Activated CD4-positive, alpha-beta memory T cell treated with anti-CD3 and anti-CD28 coated beads for 36 hours (primary cell): ENCODE results near the gene GTPBP1. TPM values are rescaled to one million over a fixed set of nuclear protein-coding genes. Genes with fewer than 3 reads are reported as not detected.
A peak's percentile ranks its signal among the peaks of the same experiment; 100 is the strongest.

Experiments used
- CTCF ChIA-PET: fragments of 350-600 bp; sonication (Branson Sonifier 250); formaldehyde crosslinking; loops from one replicate; lab custom pipeline; 2021; ENCODE audit warnings: antibody characterized with exemption, inconsistent platforms; lab: Charles Lee
- POLR2A ChIA-PET: fragments of 350-600 bp; sonication (Branson Sonifier 250); formaldehyde crosslinking; loops from one replicate; lab custom pipeline; 2021; ENCODE audit warnings: antibody characterized with exemption; lab: Charles Lee
- DNase-seq: peaks from one replicate; pipeline ENCODE4 v3.0.0-alpha.2; 2020
- H3K27ac Mint-ChIP-seq: one replicate; pipeline ENCODE4 v1.8.0; 2021; ENCODE audit warnings: mixed read lengths
- H3K27me3 Mint-ChIP-seq: one replicate; pipeline ENCODE4 v1.8.0; 2021; ENCODE audit warnings: mixed read lengths
- H3K36me3 Mint-ChIP-seq: one replicate; pipeline ENCODE4 v1.8.0; 2021; ENCODE audit warnings: mixed read lengths
- H3K4me1 Mint-ChIP-seq: one replicate; pipeline ENCODE4 v1.8.0; 2021; ENCODE audit warnings: low read depth, mixed read lengths
- H3K4me3 Mint-ChIP-seq: one replicate; pipeline ENCODE4 v1.8.0; 2021; ENCODE audit warnings: mild to moderate bottlenecking, mixed read lengths
- H3K9me3 Mint-ChIP-seq: one replicate; pipeline ENCODE4 v1.8.0; 2021; ENCODE audit warnings: mixed read lengths
- intact Hi-C: fragments of 100-400 bp; cut with micrococcal nuclease; formaldehyde crosslinking; loops from one replicate; pipeline ENCODE4 v1.15.1; 2023
- total RNA-seq, 2 experiments: library from RNA; stranded (reverse); gene quantifications; one replicate each; pipeline ENCODE4 v1.2.3, GENCODE V29; 2021

GTPBP1 gene
- total RNA-seq, 2 experiments from 2014 or later: 95.4 to 98.1 TPM

DNA sequence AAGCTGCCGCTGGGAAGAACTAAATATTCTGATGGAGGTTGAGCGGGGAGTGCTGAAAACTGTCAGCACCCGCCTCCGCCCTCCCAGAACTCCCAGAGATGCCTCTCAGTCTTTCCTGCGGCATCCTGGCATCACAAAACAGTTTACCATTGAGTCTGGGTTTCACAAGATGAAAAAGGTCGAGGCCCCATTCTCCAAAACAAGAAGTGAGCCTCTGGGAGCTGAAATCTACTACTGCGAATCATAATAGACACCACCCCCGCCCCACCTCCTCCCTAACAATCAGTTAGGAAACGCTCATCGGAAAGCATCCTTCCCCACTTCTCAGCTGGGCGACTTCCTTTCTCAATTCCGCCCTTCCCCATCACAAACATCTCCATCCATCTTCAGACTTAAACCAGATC is 49.0 kb downstream of the GTPBP1 start:
- POLR2A ChIA-PET: interaction anchor here (0.6 to 1.3 kb wide), 6 partner anchors 13 to 553 kb away, joined by 3 to 7 read pairs (median 4); partner anchors contain the start of gene GTPBP1
- peak; percentile 70 for DNase-seq
- no peaks in the 10 kb centered on the region for H3K9me3 Mint-ChIP-seq

DNA sequence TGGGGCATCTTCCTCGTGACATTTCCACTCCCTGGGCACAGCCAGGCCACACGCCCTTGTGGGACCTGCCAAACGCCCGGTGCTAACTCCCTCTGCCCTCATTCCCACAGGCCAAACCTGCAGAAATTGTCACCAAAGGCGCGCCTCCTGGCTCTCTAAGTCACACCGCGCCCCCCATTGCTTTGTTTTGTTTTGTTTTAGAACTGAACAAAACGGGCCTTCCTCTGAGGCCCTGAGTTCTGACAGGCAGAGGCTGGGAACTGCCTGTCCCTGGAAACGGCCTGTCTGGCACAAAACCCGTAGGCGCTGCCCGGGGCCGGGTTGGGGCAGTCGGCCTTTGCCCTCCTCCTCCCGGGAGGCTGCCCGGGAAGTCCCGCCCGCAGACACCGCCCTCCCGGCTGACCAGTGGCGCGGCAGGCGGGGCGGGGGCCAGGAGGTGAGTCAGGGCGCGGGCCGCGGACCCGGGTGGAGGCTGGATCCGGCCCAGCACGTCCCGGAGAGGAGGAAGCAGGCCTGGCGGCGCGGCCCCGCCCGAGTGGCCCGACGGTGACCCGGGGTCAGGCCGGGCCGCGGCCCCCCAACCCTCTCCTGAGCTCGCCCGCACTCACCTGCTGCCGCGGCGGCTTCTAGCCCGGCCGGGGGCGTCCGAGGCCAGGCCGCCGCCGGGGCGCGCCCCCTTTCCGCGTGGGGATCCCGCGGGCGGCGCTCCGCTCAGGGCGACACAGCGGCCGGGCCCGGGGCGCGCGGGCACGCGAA is 49.6 kb downstream of the GTPBP1 start:
- Mint-ChIP-seq H3K4me1 (peaks cover 60% of the 10 kb centered on the region), H3K27ac (peak overlapping the region; percentile 88), H3K4me3 (peak overlapping the region; percentile 88), H3K27me3 (no peaks in the 10 kb centered on the region), H3K36me3 (peaks cover 39% of the 10 kb centered on the region), H3K9me3 (no peaks in the 10 kb centered on the region)
- ChIA-PET CTCF (interaction anchor here (0.7 to 5.0 kb wide), 5 partner anchors 13 to 142 kb away, joined by 3 to 51 read pairs (median 4); partner anchors contain the start of gene NPTXR), POLR2A (interaction anchor here (0.6 to 1.4 kb wide), 5 partner anchors 13 to 201 kb away, joined by 3 to 7 read pairs (median 4); no protein-coding TSS in a partner anchor)
- peak; percentile 80 for DNase-seq
- intact Hi-C loops: loop anchor here (2.0 to 10.0 kb wide), 9 partner anchors 19 to 779 kb away; partner anchors contain the start of genes APOBEC3B, APOBEC3H, CBX6 and DDX17

More for the DNA sequence above, 49.0 kb downstream of the GTPBP1 start:
- Mint-ChIP-seq H3K27ac (peak overlapping the region; percentile 88), H3K4me1 (peaks cover 65% of the 10 kb centered on the region), H3K4me3 (peak overlapping the region; percentile 88), H3K27me3 (no peaks in the 10 kb centered on the region), H3K36me3 (peaks cover 44% of the 10 kb centered on the region)
- intact Hi-C loops: loop anchor here (1.0 to 10.0 kb wide), 11 partner anchors 18 to 780 kb away; partner anchors contain the start of genes APOBEC3B, APOBEC3H, CBX6 and DDX17
- CTCF ChIA-PET: interaction anchor here (0.7 to 4.7 kb wide), 5 partner anchors 11 to 141 kb away, joined by 3 to 18 read pairs (median 6); partner anchors contain the start of gene NPTXR

GRCh38 chr22:38755911-38756532 is 50.3 kb downstream of the GTPBP1 start, which contains the start of gene SUN2:
Gene SUN2 (minus strand): TSS chr22:38755998. CDS start chr22:38752628, 3,370 bp downstream.
- Mint-ChIP-seq H3K27ac (peak within 1 kb of the TSS; percentile 93), H3K27me3 (no peaks in the 10 kb centered on the region), H3K4me1 (peaks cover 55% of the 10 kb centered on the region), H3K9me3 (no peaks in the 10 kb centered on the region), H3K36me3 (peaks cover 34% of the 10 kb centered on the region), H3K4me3 (peak within 1 kb of the TSS; percentile 88)
- peak; percentile 95 for DNase-seq
- ChIA-PET CTCF (interaction anchor here (0.7 to 5.0 kb wide), 8 partner anchors 9 to 114 kb away, joined by 3 to 51 read pairs (median 3); partner anchors contain the start of genes NPTXR and TOMM22), POLR2A (interaction anchor here (0.8 to 1.4 kb wide), 7 partner anchors 13 to 561 kb away, joined by 3 to 5 read pairs (median 3); partner anchors contain the start of genes JOSD1 and NPTXR)
- intact Hi-C loops: loop anchor here (2.0 to 10.0 kb wide), 9 partner anchors 19 to 779 kb away; partner anchors contain the start of genes APOBEC3B, APOBEC3H, CBX6 and DDX17

GRCh38 chr22:38756711-38757463 is 51.1 kb downstream of the GTPBP1 start:
- intact Hi-C loops: loop anchor here (5.0 to 10.0 kb wide), 7 partner anchors 115 to 778 kb away; partner anchors contain the start of genes APOBEC3B, APOBEC3H, CBX6 and DDX17
- ChIA-PET CTCF (interaction anchor here (0.7 to 5.0 kb wide), 10 partner anchors 10 to 554 kb away, joined by 3 to 51 read pairs (median 3); partner anchors contain the start of genes NPTXR and TOMM22), POLR2A (interaction anchor here (0.5 to 1.4 kb wide), 10 partner anchors 13 to 560 kb away, joined by 3 to 5 read pairs (median 3); partner anchors contain the start of genes CBY1, GTPBP1, JOSD1 and NPTXR)
- Mint-ChIP-seq H3K4me3 (peak overlapping the region; percentile 88), H3K4me1 (peaks cover 46% of the 10 kb centered on the region), H3K36me3 (peaks cover 25% of the 10 kb centered on the region), H3K27ac (peak overlapping the region; percentile 93), H3K27me3 (no peaks in the 10 kb centered on the region), H3K9me3 (no peaks in the 10 kb centered on the region)
- peak; percentile 72 for DNase-seq

- H3K4me3 Mint-ChIP-seq: peak overlapping the region; percentile 88
- H3K4me1 Mint-ChIP-seq: peaks cover 41% of the 10 kb centered on the region
- POLR2A ChIA-PET: no interaction called here
- intact Hi-C loops: loop anchor here (5.0 to 10.0 kb wide), 7 partner anchors 115 to 777 kb away; partner anchors contain the start of genes APOBEC3B, APOBEC3H, CBX6 and DDX17
- no peaks in the 10 kb centered on the region for H3K9me3 Mint-ChIP-seq
- peak overlapping the region; percentile 14 for H3K27ac Mint-ChIP-seq
- CTCF ChIA-PET: interaction anchor here (0.7 to 5.0 kb wide), 4 partner anchors 10 to 86 kb away, joined by 3 to 51 read pairs (median 11); partner anchors contain the start of gene NPTXR
- H3K36me3 Mint-ChIP-seq: peaks cover 20% of the 10 kb centered on the region
- no peak for DNase-seq
- no peaks in the 10 kb centered on the region for H3K27me3 Mint-ChIP-seq
Measured at GRCh38 chr22:38757464-38757757, 51.7 kb downstream of the GTPBP1 start.

DNA sequence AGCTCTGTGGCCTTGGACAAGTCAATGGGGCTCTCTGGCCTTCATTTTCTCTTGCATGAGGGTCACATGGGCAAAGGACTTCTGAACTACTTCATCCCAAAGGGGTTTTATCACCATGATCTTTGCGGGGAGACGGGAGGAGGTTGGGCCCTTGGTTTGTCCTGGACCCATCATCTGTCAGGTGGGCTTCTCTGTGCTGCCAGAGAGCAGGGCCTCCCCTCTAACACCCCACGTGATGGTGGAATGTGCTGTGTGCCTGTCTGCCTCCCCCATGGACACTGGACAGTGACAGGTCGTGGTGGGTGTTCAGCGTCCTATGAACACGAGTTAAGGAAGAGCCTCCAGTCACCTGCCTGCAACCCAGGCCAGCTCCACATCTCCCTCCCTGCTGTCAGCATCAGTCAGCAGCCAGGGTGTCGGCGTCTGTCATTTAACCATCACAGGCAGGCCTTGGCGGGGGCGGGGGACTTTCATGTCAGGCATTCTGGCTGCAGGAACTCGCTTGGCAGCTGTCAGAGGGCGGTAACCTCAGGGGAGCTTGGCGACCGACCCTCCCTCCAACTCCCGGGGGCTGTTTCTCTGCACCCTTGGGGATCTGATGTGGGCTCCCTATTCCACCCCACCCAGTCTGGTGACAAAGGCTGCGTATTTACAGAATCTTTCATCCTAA is 52.7 kb downstream of the GTPBP1 start:
- intact Hi-C loops: loop anchor here (5.0 to 10.0 kb wide), 7 partner anchors 114 to 776 kb away; partner anchors contain the start of genes APOBEC3B, APOBEC3H, CBX6 and DDX17
- Mint-ChIP-seq H3K36me3 (peaks cover 13% of the 10 kb centered on the region), H3K4me1 (peaks cover 35% of the 10 kb centered on the region), H3K27ac (peak overlapping the region; percentile 66), H3K27me3 (no peaks in the 10 kb centered on the region), H3K9me3 (no peaks in the 10 kb centered on the region), H3K4me3 (peak overlapping the region; percentile 40)
- CTCF ChIA-PET: interaction anchor here (0.6 to 5.0 kb wide), 7 partner anchors 9 to 208 kb away, joined by 3 to 51 read pairs (median 3); partner anchors contain the start of gene NPTXR
- DNase-seq: peak; percentile 89
- POLR2A ChIA-PET: interaction anchor here (1.0 to 1.7 kb wide), 3 partner anchors 24 to 561 kb away, joined by 3 to 6 read pairs (median 3); partner anchors contain the start of gene RPL3

DNA sequence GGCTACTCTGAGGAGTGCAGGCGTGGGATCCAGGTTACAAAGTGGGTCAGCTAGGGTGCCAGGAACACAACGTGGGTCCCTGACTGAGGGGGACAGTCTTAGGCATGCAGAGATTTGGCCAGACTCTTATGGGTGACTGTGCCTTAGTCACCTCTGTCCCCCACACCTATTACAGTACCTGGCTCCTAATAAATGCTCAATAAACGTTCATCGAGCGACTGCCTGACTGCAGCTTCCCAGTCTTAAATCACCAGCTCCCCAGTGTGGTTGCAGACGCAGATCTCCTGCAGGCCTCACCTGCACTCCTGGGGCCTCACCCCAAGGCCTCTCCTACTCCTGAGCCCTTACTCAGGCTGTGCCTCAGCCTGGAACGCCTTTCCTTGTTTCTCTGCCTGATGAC is 53.3 kb downstream of the GTPBP1 start:
- ChIA-PET POLR2A (interaction anchor here (1.0 to 1.7 kb wide), 3 partner anchors 24 to 561 kb away, joined by 3 to 6 read pairs (median 3); partner anchors contain the start of gene RPL3), CTCF (interaction anchor here (0.8 to 5.0 kb wide), 4 partner anchors 9 to 111 kb away, joined by 3 to 51 read pairs (median 5); no protein-coding TSS in a partner anchor)
- Mint-ChIP-seq H3K9me3 (no peaks in the 10 kb centered on the region), H3K27ac (peak overlapping the region; percentile 66), H3K27me3 (no peaks in the 10 kb centered on the region), H3K36me3 (peaks cover 8% of the 10 kb centered on the region), H3K4me3 (no peak overlapping the region), H3K4me1 (peaks cover 29% of the 10 kb centered on the region)
- intact Hi-C loops: loop anchor here (5.0 to 10.0 kb wide), 7 partner anchors 113 to 776 kb away; partner anchors contain the start of genes APOBEC3B, APOBEC3H, CBX6 and DDX17
- DNase-seq: no peak

GRCh38 chr22:38760477-38761201 is 54.9 kb downstream of the GTPBP1 start:
- no peaks in the 10 kb centered on the region for H3K27me3 Mint-ChIP-seq
- intact Hi-C loops: no loop called here
- DNase-seq: no peak
- H3K27ac Mint-ChIP-seq: no peak overlapping the region
- H3K36me3 Mint-ChIP-seq: no peaks in the 10 kb centered on the region
- CTCF ChIA-PET: no interaction called here
- POLR2A ChIA-PET: no interaction called here
- no peaks in the 10 kb centered on the region for H3K9me3 Mint-ChIP-seq
- no peak overlapping the region for H3K4me3 Mint-ChIP-seq
- H3K4me1 Mint-ChIP-seq: peaks cover 28% of the 10 kb centered on the region

GRCh38 chr22:38761202-38762162 is 55.7 kb downstream of the GTPBP1 start:
- Mint-ChIP-seq H3K27me3 (no peaks in the 10 kb centered on the region), H3K4me3 (no peak overlapping the region), H3K9me3 (no peaks in the 10 kb centered on the region), H3K27ac (no peak overlapping the region), H3K4me1 (peaks cover 27% of the 10 kb centered on the region), H3K36me3 (no peaks in the 10 kb centered on the region)
- intact Hi-C loops: no loop called here
- ChIA-PET CTCF (no interaction called here), POLR2A (no interaction called here)
- DNase-seq: no peak
